SJSA1 (cell line): ENCODE results near the gene KIF11. TPM values are rescaled to one million over a fixed set of nuclear protein-coding genes. Genes with fewer than 3 reads are reported as not detected.
"Not testable (repeated sequence)": the region's sequence is repeated elsewhere in the genome, so short reads cannot be mapped to it uniquely, and the experiment has no call there.

Experiments
- DNase-seq, 2 experiments: peaks; one replicate each; pipeline ENCODE4 v3.0.0-alpha.2; 2015 to 2020; ENCODE audit warnings: low spot score in 2 of 2, low read depth in 1 of 2
- H3K27ac ChIP-seq: fragments of 250-450 bp; sonication (Bioruptor Pico); 2 replicates; pipeline ENCODE4 v1.5.1; 2020; ENCODE audit warnings: mild to moderate bottlenecking, moderate library complexity
- H3K27me3 ChIP-seq: fragments of 250-450 bp; sonication (Bioruptor Pico); replicated peaks from 2 replicates; pipeline ENCODE4 v1.5.1; 2020; ENCODE audit warnings: mild to moderate bottlenecking, moderate library complexity
- H3K36me3 ChIP-seq: fragments of 250-450 bp; sonication (Bioruptor Pico); 2 replicates; pipeline ENCODE4 v1.5.1; 2020; ENCODE audit warnings: mild to moderate bottlenecking
- H3K4me1 ChIP-seq: fragments of 250-450 bp; sonication (Bioruptor Pico); replicated peaks from 2 replicates; pipeline ENCODE4 v1.6.1; 2021; ENCODE audit warnings: mild to moderate bottlenecking
- H3K4me3 ChIP-seq: fragments of 250-450 bp; sonication (Bioruptor Pico); 2 replicates; pipeline ENCODE4 v1.5.1; 2020; ENCODE audit warnings: mild to moderate bottlenecking
- H3K9me3 ChIP-seq: fragments of 250-450 bp; sonication (Bioruptor Pico); replicated peaks from 2 replicates; pipeline ENCODE4 v1.5.1; 2020; ENCODE audit warnings: mild to moderate bottlenecking
- total RNA-seq: library from RNA; depleted of rRNA; stranded (reverse); fragments of >200 nt; shearing (Covaris generic); gene quantifications from 2 replicates; pipeline ENCODE4 v1.2.3, GENCODE V29; 2014

KIF11 gene
- total RNA-seq, 1 experiment from 2014 or later = 93.0 TPM

DNA sequence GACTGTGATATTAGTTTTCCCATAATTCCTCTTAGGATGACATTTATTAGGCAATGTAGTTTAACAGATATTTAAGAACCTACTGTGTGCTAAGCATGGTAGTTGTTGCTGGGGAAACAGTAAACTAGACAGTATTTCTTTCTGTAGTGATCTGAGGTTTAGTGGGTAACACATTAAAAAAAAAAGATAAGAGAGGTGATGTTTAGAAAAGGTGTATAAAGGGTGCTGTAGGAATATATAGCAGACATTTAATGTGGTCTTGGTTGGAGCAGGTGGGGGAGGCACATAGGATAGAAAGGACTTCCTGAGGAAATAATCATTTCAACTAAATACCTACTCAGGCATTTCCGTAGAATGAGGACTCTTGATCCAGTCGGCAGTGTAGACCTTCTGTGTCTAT lies 11.9 kb downstream of the KIF11 start:
- Histone ChIP-seq H3K4me1 (peaks cover 18% of the 10 kb centered on the region), H3K36me3 (peaks cover 54% of the 10 kb centered on the region), H3K27ac (no peak overlapping the region), H3K9me3 (no peaks in the 10 kb centered on the region), H3K27me3 (no peaks in the 10 kb centered on the region), H3K4me3 (no peak overlapping the region)
- no peak for DNase-seq

DNA sequence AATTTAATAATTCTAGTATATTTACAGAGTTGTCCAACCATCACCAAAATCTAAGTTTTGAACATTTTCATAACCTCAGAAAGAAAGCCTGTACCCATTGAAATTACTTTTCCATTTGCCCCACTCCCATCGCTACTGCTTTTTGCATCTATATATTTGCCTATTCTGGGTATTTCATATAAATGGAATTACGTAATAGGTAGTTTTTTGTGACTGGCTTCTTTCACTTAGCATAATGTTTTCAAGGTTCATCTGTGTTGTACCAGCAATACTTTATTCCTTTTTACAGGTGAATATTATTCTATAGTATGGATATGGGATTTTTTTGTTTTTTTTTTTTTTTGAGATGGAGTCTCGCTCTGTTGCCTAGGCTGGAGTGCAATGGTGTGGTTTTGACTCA lies 22.6 kb downstream of the KIF11 start:
- Histone ChIP-seq H3K4me1 (no peaks in the 10 kb centered on the region), H3K36me3 (peaks cover 83% of the 10 kb centered on the region), H3K27me3 (no peaks in the 10 kb centered on the region), H3K27ac (no peak overlapping the region), H3K9me3 (no peaks in the 10 kb centered on the region), H3K4me3 (no peak overlapping the region)
- DNase-seq = no peak

DNA sequence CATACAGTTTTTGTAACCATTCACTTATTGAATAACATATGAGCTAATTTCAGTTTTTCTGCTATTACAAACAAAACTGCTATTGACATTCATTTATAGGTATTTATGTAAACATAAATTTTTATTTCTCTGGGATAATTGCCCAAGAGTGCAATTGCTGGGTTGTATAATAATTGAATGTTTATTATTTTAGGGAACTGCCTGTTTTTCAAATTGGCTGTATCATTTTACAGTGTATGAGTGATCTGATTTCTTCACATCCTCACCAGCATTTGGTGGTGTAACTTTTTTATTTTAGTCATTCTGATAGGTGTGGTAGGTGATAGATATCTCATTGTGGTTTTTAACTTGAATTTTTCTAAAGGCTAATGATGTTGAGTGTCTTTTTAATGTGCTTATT lies 26.4 kb downstream of the KIF11 start:
- Histone ChIP-seq H3K27me3 (no peaks in the 10 kb centered on the region), H3K9me3 (no peaks in the 10 kb centered on the region), H3K36me3 (peaks cover 92% of the 10 kb centered on the region), H3K4me1 (no peaks in the 10 kb centered on the region), H3K27ac (no peak overlapping the region), H3K4me3 (no peak overlapping the region)
- no peak for DNase-seq

DNA sequence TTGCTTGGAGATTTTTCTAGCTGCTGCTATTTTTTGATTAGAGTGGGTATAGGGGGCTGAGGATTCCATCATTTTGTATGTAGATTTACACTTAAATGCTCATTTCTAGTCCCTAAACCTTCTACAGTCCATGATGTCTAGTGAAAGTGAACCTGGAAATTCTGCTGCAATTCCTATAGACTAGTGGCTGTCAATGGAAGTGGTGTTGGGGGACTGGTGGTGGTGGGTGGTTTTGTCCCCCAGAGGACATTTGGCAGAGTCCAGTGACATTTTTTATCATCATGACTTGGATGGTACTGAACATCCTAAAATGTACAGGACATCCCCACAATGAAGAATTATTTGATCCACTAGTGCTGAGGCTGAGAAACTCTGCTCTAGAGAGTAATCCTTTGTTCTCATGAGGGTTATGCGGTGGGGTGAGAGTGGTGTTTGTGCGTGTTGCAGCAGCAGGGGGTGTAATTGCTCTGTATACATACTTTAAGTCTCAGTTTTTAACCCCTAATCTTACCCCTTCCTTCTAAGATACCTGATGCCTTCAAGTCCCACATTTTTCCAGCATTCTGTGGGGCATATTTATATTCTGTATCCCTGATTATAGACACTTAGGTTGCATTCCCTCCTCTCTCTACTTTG lies 35.0 kb downstream of the KIF11 start:
- Histone ChIP-seq H3K36me3 (peaks cover 86% of the 10 kb centered on the region), H3K9me3 (no peaks in the 10 kb centered on the region), H3K27ac (no peak overlapping the region), H3K4me3 (no peak overlapping the region), H3K27me3 (no peaks in the 10 kb centered on the region), H3K4me1 (no peaks in the 10 kb centered on the region)
- DNase-seq = peak in 1 of 2 experiments; percentile 24

DNA sequence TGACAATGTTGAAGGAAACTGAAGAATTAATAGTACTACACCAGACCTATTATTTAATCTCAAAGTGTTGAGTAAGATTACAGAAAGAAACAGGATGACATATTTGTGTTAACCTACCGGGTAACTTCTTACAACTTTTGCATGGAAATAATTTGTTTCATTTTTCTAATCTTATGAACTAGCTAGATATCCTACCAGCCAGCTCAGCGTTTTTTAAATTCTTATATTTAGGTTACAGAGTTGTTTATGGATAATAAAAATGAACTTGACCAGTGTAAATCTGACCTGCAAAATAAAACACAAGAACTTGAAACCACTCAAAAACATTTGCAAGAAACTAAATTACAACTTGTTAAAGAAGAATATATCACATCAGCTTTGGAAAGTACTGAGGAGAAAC lies 37.0 kb downstream of the KIF11 start:
- Histone ChIP-seq H3K27me3 (no peaks in the 10 kb centered on the region), H3K4me3 (no peak overlapping the region), H3K9me3 (no peaks in the 10 kb centered on the region), H3K4me1 (no peaks in the 10 kb centered on the region), H3K36me3 (peaks cover 84% of the 10 kb centered on the region), H3K27ac (no peak overlapping the region)
- no peak for DNase-seq

DNA sequence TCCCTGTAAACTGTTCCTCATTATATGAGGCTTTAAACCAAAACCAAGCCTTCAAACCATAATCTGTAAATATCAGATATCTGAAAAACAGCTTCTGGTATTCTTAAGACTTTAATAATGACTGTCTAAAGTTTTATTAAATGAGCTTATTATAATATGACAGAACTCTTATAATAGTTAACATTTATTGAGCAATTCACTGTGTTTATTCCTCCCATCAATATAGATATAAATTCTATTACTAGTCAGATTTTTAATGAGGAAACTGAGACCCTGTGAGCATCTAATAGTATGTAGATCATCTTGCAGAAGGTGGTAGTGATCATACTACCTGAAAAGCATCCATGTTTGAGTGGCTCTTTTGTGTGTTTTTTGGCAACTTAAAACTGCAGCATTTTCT lies 45.1 kb downstream of the KIF11 start:
- H3K36me3 ChIP-seq = peaks cover 91% of the 10 kb centered on the region
- no peaks in the 10 kb centered on the region for H3K9me3 ChIP-seq

DNA sequence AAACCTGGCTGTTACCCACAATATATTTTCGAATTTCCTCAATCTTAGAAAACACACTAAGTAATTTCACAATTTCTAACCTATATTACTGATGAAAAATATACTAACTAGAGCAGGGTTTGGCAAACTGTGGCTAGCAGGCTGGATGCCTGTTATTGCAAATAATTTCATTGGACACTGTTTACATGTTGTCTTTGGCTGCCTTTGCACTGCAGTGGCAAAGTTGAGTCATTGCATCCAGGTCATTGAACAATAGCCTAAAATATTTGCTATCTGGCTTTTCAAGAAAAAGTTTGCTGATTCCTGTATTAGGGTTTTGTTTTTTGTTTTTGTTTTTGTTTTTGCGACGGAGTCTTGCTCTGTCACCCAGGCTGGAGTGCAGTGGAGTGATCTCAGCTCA lies 47.2 kb downstream of the KIF11 start:
- Histone ChIP-seq H3K4me1 (peaks cover 22% of the 10 kb centered on the region), H3K36me3 (peaks cover 88% of the 10 kb centered on the region), H3K27me3 (no peaks in the 10 kb centered on the region), H3K27ac (peak overlapping the region; percentile 43), H3K4me3 (no peak overlapping the region), H3K9me3 (no peaks in the 10 kb centered on the region)
- peak in 1 of 2 experiments; percentile 36 for DNase-seq

More for the DNA sequence above, 45.1 kb downstream of the KIF11 start:
- DNase-seq = no peak
- Histone ChIP-seq H3K4me3 (no peak overlapping the region), H3K27me3 (no peaks in the 10 kb centered on the region), H3K27ac (no peak overlapping the region), H3K4me1 (peaks cover 11% of the 10 kb centered on the region)

DNA sequence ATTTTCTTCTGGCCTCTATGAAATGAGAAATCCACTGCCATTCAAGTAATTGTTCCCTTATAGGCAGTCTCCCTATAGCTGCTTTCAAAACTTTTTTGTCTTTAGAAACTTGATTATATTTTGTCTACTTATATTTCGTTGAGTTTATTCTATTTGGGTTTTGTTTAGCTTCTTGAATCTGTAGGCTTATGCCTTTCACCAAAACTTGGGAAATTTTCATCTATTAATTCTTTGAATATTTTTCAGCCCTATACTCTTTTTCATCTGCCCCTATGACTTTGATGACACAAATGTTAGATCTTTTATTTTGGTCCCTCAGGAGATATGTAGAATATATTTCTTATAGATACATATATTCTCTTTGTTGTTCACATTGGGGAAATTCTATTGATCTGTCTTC lies 48.6 kb downstream of the KIF11 start:
- DNase-seq = no peak
- H3K36me3 ChIP-seq = peaks cover 89% of the 10 kb centered on the region

DNA sequence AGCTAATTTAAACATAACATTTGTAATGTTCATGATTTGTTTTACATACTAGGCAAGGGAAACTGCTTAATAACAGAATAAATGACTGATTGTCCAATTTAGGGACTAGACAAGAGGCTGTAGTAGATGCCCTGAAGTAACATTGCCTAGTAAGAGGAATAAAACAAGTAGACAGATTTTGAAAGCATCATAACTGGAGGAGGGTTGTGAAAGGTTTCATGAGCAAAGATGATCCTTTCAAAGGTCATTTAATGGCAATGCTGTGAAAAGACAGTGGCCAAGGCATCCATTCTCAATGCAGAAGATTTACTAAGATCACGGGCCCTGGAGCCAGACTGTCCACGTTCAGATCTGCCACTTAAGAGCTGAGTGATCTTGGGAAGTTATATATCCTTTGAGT lies 52.0 kb downstream of the KIF11 start:
- Histone ChIP-seq H3K9me3 (no peaks in the 10 kb centered on the region), H3K27me3 (no peaks in the 10 kb centered on the region), H3K4me1 (peaks cover 20% of the 10 kb centered on the region), H3K27ac (peak overlapping the region; percentile 78; the same call in 1 of the 2 replicates), H3K4me3 (no peak overlapping the region), H3K36me3 (peaks cover 95% of the 10 kb centered on the region)
- no peak for DNase-seq

More for the DNA sequence above, 48.6 kb downstream of the KIF11 start:
- H3K27me3 ChIP-seq = no peaks in the 10 kb centered on the region
- H3K9me3 ChIP-seq = no peaks in the 10 kb centered on the region
- H3K4me1 ChIP-seq = peaks cover 22% of the 10 kb centered on the region
- H3K27ac ChIP-seq = no peak overlapping the region
- no peak overlapping the region for H3K4me3 ChIP-seq

DNA sequence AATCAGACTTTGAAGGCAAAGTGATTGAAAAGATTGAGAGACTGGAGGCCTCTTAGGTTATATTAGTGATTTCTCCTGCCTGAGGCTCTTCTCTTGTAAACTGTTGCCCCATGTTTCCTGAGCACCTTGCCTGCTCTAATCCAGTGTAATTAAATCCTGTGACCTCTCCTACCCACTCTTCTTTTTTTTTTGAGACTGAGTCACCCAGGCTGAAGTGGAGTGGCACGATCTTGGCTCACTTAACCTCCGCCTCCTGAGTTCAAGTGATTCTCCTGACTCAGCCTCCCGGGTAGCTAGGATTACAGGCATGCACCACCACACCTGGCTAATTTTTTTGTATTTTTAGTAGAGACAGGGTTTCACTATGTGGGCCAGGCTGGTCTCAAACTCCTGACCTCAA lies 57.9 kb downstream of the KIF11 start:
- H3K27me3 ChIP-seq, H3K4me3 ChIP-seq, H3K27ac ChIP-seq, H3K9me3 ChIP-seq, DNase-seq, H3K4me1 ChIP-seq: not testable (repeated sequence)
- H3K36me3 ChIP-seq = peaks cover 98% of the 10 kb centered on the region

DNA sequence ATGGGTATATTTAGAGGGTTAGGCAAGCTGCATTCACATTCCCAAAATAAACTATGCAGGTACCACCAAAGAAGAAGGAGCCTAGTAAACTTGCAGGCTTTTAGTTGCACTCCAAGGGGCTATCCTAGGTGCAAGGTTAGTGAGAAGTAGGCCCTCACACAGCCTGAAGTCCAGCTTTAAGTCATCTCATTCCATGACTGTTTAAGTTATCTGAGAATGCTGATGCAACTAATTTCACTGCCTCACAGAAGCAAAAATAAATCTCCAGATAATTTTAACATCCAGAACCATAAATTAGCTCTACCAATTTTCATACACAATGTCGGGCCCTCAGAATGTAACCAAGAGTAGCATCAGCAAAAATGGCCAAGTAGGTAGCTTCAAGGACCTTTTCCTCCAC lies 62.5 kb downstream of the KIF11 start:
- DNase-seq = no peak
- no peaks in the 10 kb centered on the region for H3K27me3 ChIP-seq
- no peak overlapping the region for H3K27ac ChIP-seq
- H3K9me3 ChIP-seq = no peaks in the 10 kb centered on the region
- no peak overlapping the region for H3K4me3 ChIP-seq
- H3K36me3 ChIP-seq = peaks cover 57% of the 10 kb centered on the region
- H3K4me1 ChIP-seq = no peaks in the 10 kb centered on the region

DNA sequence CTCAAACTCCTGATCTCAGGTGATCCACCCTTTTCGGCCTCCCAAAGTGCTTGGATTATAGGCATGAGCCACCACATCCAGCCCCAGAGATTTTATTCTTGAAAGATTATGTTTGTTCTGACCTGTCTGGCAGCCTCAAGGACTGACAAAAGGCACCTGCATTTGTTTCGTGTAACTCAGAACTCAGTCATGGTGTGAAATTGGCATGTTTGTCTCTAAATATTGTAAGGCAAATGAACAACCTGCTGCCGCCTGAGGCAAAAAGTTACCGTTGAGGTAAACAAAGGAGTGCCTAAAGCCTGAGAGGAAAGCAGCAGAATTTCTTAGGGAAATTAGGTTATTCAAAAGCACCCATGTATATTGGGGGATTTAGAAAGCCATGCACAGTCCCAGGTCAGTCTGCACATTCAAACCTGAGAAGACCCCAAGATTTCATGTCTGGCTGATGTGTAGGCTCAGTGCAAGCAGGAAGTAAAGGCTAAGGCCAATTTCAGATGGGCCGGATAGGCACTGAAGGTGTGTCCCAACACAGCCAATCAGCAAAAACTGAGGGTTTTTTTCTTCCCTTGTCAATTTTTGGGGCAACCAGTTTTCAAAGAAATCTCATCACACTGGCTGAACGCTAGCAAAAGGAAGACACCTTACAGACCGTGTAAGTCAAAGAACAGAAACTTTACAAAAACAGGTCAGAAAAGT lies 63.5 kb downstream of the KIF11 start:
- DNase-seq = no peak
- H3K9me3 ChIP-seq = no peaks in the 10 kb centered on the region
- no peak overlapping the region for H3K27ac ChIP-seq
- no peak overlapping the region for H3K4me3 ChIP-seq
- peaks cover 49% of the 10 kb centered on the region for H3K36me3 ChIP-seq
- no peaks in the 10 kb centered on the region for H3K4me1 ChIP-seq
- H3K27me3 ChIP-seq = no peaks in the 10 kb centered on the region

DNA sequence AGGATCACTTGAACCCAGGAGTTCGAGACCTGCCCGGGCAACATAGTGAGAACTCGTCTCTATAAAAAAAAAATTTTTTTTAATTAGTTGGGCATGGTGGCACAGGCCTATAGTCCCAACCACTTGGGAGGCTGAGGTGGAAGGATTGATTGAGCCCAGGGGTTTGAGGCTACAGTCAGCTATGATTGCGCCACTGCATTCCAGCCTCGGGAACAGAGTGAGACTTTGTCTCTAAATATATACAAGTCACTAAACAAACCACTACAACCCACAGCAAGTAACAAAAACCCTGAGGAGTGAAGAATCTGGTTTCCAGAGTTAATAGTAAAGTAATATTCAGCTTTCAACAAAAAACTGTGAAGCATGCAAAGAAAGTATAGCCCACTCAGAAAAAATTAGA lies 64.1 kb downstream of the KIF11 start:
- Histone ChIP-seq H3K36me3 (peaks cover 43% of the 10 kb centered on the region), H3K27ac (no peak overlapping the region)
- no peak for DNase-seq

DNA sequence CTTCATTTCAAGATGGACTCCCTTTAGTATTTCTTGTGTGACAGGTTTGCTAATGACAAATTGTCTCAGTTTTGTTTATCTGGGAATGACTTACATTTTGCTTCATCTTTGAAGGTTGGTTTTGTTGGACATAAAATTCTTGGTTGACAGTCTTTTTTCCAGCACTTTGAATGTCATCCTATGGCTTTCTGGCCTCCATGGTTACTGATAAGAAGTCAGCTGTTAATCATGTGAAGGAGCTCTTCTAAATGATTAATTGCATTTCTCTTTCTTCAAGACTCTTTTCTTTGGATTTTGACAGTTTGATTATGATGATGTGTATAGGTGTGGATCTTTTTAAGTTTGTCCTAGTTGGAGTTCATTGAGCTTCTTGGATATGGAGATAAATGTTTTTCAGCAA lies 69.9 kb downstream of the KIF11 start:
- DNase-seq = no peak
- H3K9me3 ChIP-seq = no peaks in the 10 kb centered on the region
- H3K36me3 ChIP-seq = no peaks in the 10 kb centered on the region
- H3K27me3 ChIP-seq = no peaks in the 10 kb centered on the region
- no peaks in the 10 kb centered on the region for H3K4me1 ChIP-seq
- no peak overlapping the region for H3K27ac ChIP-seq
- no peak overlapping the region for H3K4me3 ChIP-seq

More for the DNA sequence above, 64.1 kb downstream of the KIF11 start:
- H3K27me3 ChIP-seq = no peaks in the 10 kb centered on the region
- no peaks in the 10 kb centered on the region for H3K4me1 ChIP-seq
- no peak overlapping the region for H3K4me3 ChIP-seq
- H3K9me3 ChIP-seq = no peaks in the 10 kb centered on the region
